ENCODE data around the gene ARHGDIA. TPM values are rescaled to one million over a fixed set of nuclear protein-coding genes. Genes with fewer than 3 reads are reported as not detected.

The ARHGDIA gene
- total and polyA plus RNA-seq, 4 donors = 163 to 422 (median 307) TPM

- 94 to 95% methylated on average over 11 of the region's 11 CpGs for WGBS, 2 donors
- Histone ChIP-seq H3K4me3 (ENCODE audit: low read length in 2 of 2) (no peak overlapping the region), H3K36me3 (ENCODE audit: control insufficient read depth in 1 of 2, insufficient read depth in 2 of 2, low read length in 1 of 2) (peaks cover 0 to 4% of the 10 kb centered on the region in 2 donors), H3K9me3 (ENCODE audit: control insufficient read depth, low read length) (no peaks in the 10 kb centered on the region), H3K27me3 (ENCODE audit: control insufficient read depth in 1 of 2, insufficient read depth in 2 of 2, low read length in 1 of 2) (no peaks in the 10 kb centered on the region), H3K27ac (ENCODE audit: low read depth in 1 of 2, low read length in 2 of 2) (no peak overlapping the region), H3K4me1 (ENCODE audit: control insufficient read depth in 1 of 2, insufficient read depth in 2 of 2, low read length in 2 of 2) (no peaks in the 10 kb centered on the region)
- no peak for ATAC-seq (ENCODE audit: low FRiP score)
- no peak for DNase-seq
- intact Hi-C loops (cut with DNase I) = no loop called here
Measured at GRCh38 chr17:81895400-81895799, 24.3 kb upstream of the ARHGDIA start.

GRCh38 chr17:81891303-81891552 lies 20.1 kb upstream of the ARHGDIA start:
- 0 to 1% methylated on average over 36 to 40 of the region's 40 CpGs for WGBS, 2 donors
- intact Hi-C loops (cut with DNase I) = no loop called here

GRCh38 chr17:81890447-81891302 lies 19.5 kb upstream of the ARHGDIA start:
- Histone ChIP-seq H3K27me3 (ENCODE audit: control insufficient read depth in 1 of 2, insufficient read depth in 2 of 2, low read length in 1 of 2) (no peaks in the 10 kb centered on the region), H3K4me1 (ENCODE audit: control insufficient read depth in 1 of 2, insufficient read depth in 2 of 2, low read length in 2 of 2) (no peaks in the 10 kb centered on the region), H3K27ac (ENCODE audit: low read depth in 1 of 2, low read length in 2 of 2) (peak overlapping the region in 1 of 2 donors; percentile 69), H3K36me3 (ENCODE audit: control insufficient read depth in 1 of 2, insufficient read depth in 2 of 2, low read length in 1 of 2) (peaks cover 0 to 7% of the 10 kb centered on the region in 2 donors), H3K4me3 (ENCODE audit: low read length in 2 of 2) (peak overlapping the region; percentile 94 to 97), H3K9me3 (ENCODE audit: control insufficient read depth, low read length) (no peaks in the 10 kb centered on the region)
- DNase-seq (no peak), ATAC-seq (ENCODE audit: low FRiP score) (no peak)
- intact Hi-C loops (cut with DNase I) = no loop called here
- 9 to 10% methylated on average over 52 to 69 of the region's 69 CpGs for WGBS, 2 donors

More at GRCh38 chr17:81891303-81891552, 20.1 kb upstream of the ARHGDIA start:
- DNase-seq (no peak), ATAC-seq (ENCODE audit: low FRiP score) (no peak)
- H3K27ac ChIP-seq (ENCODE audit: low read depth in 1 of 2, low read length in 2 of 2) = peak overlapping the region in 1 of 2 donors; percentile 69
- no peaks in the 10 kb centered on the region for H3K27me3 ChIP-seq (ENCODE audit: control insufficient read depth in 1 of 2, insufficient read depth in 2 of 2, low read length in 1 of 2)
- peak overlapping the region; percentile 94 to 97 for H3K4me3 ChIP-seq (ENCODE audit: low read length in 2 of 2)
- no peaks in the 10 kb centered on the region for H3K9me3 ChIP-seq (ENCODE audit: control insufficient read depth, low read length)
- H3K36me3 ChIP-seq (ENCODE audit: control insufficient read depth in 1 of 2, insufficient read depth in 2 of 2, low read length in 1 of 2) = peaks cover 0 to 7% of the 10 kb centered on the region in 2 donors
- no peaks in the 10 kb centered on the region for H3K4me1 ChIP-seq (ENCODE audit: control insufficient read depth in 1 of 2, insufficient read depth in 2 of 2, low read length in 2 of 2)

GRCh38 chr17:81889602-81890001 lies 18.5 kb upstream of the ARHGDIA start:
- Histone ChIP-seq H3K4me3 (ENCODE audit: low read length in 2 of 2) (no peak overlapping the region), H3K27me3 (ENCODE audit: control insufficient read depth in 1 of 2, insufficient read depth in 2 of 2, low read length in 1 of 2) (no peaks in the 10 kb centered on the region), H3K36me3 (ENCODE audit: control insufficient read depth in 1 of 2, insufficient read depth in 2 of 2, low read length in 1 of 2) (peaks cover 0 to 7% of the 10 kb centered on the region in 2 donors), H3K9me3 (ENCODE audit: control insufficient read depth, low read length) (no peaks in the 10 kb centered on the region), H3K4me1 (ENCODE audit: control insufficient read depth in 1 of 2, insufficient read depth in 2 of 2, low read length in 2 of 2) (no peaks in the 10 kb centered on the region), H3K27ac (ENCODE audit: low read depth in 1 of 2, low read length in 2 of 2) (no peak overlapping the region)
- no peak for ATAC-seq (ENCODE audit: low FRiP score)
- intact Hi-C loops (cut with DNase I) = no loop called here
- no peak for DNase-seq
- 87 to 89% methylated on average over 9 of the region's 9 CpGs for WGBS, 2 donors

GRCh38 chr17:81888988-81889595 lies 18.0 kb upstream of the ARHGDIA start:
- H3K4me1 ChIP-seq (ENCODE audit: control insufficient read depth in 1 of 2, insufficient read depth in 2 of 2, low read length in 2 of 2) = no peaks in the 10 kb centered on the region
- intact Hi-C loops (cut with DNase I) = no loop called here
- peaks cover 0 to 7% of the 10 kb centered on the region in 2 donors for H3K36me3 ChIP-seq (ENCODE audit: control insufficient read depth in 1 of 2, insufficient read depth in 2 of 2, low read length in 1 of 2)
- DNase-seq = no peak
- WGBS, 2 donors = 92 to 93% methylated on average over 16 of the region's 16 CpGs
- H3K27me3 ChIP-seq (ENCODE audit: control insufficient read depth in 1 of 2, insufficient read depth in 2 of 2, low read length in 1 of 2) = no peaks in the 10 kb centered on the region
- ATAC-seq (ENCODE audit: low FRiP score) = no peak
- no peaks in the 10 kb centered on the region for H3K9me3 ChIP-seq (ENCODE audit: control insufficient read depth, low read length)
- H3K4me3 ChIP-seq (ENCODE audit: low read length in 2 of 2) = no peak overlapping the region
- H3K27ac ChIP-seq (ENCODE audit: low read depth in 1 of 2, low read length in 2 of 2) = no peak overlapping the region

GRCh38 chr17:81888105-81888987 lies 17.2 kb upstream of the ARHGDIA start:
- no peak for ATAC-seq (ENCODE audit: low FRiP score)
- Histone ChIP-seq H3K4me1 (ENCODE audit: control insufficient read depth in 1 of 2, insufficient read depth in 2 of 2, low read length in 2 of 2) (no peaks in the 10 kb centered on the region), H3K27me3 (ENCODE audit: control insufficient read depth in 1 of 2, insufficient read depth in 2 of 2, low read length in 1 of 2) (no peaks in the 10 kb centered on the region), H3K27ac (ENCODE audit: low read depth in 1 of 2, low read length in 2 of 2) (no peak overlapping the region), H3K4me3 (ENCODE audit: low read length in 2 of 2) (no peak overlapping the region), H3K36me3 (ENCODE audit: control insufficient read depth in 1 of 2, insufficient read depth in 2 of 2, low read length in 1 of 2) (peaks cover 0 to 7% of the 10 kb centered on the region in 2 donors), H3K9me3 (ENCODE audit: control insufficient read depth, low read length) (no peaks in the 10 kb centered on the region)
- WGBS, 2 donors = 90 to 92% methylated on average over 44 of the region's 44 CpGs
- intact Hi-C loops (cut with DNase I) = no loop called here
- no peak for DNase-seq

GRCh38 chr17:81885869-81886548 lies 14.9 kb upstream of the ARHGDIA start:
- peaks cover 0 to 7% of the 10 kb centered on the region in 2 donors for H3K36me3 ChIP-seq (ENCODE audit: control insufficient read depth in 1 of 2, insufficient read depth in 2 of 2, low read length in 1 of 2)
- no peak overlapping the region for H3K27ac ChIP-seq (ENCODE audit: low read depth in 1 of 2, low read length in 2 of 2)
- H3K27me3 ChIP-seq (ENCODE audit: control insufficient read depth in 1 of 2, insufficient read depth in 2 of 2, low read length in 1 of 2) = no peaks in the 10 kb centered on the region
- intact Hi-C loops (cut with DNase I) = no loop called here
- WGBS, 2 donors = 76 to 84% methylated on average over 11 of the region's 11 CpGs
- no peaks in the 10 kb centered on the region for H3K4me1 ChIP-seq (ENCODE audit: control insufficient read depth in 1 of 2, insufficient read depth in 2 of 2, low read length in 2 of 2)
- DNase-seq (peak in 1 of 2 donors; percentile 48), ATAC-seq (ENCODE audit: low FRiP score) (no peak)
- no peak overlapping the region for H3K4me3 ChIP-seq (ENCODE audit: low read length in 2 of 2)
- no peaks in the 10 kb centered on the region for H3K9me3 ChIP-seq (ENCODE audit: control insufficient read depth, low read length)

- DNase-seq (no peak), ATAC-seq (ENCODE audit: low FRiP score) (no peak)
- no peaks in the 10 kb centered on the region for H3K4me1 ChIP-seq (ENCODE audit: control insufficient read depth in 1 of 2, insufficient read depth in 2 of 2, low read length in 2 of 2)
- H3K4me3 ChIP-seq (ENCODE audit: low read length in 2 of 2) = no peak overlapping the region
- peaks cover 0 to 7% of the 10 kb centered on the region in 2 donors for H3K36me3 ChIP-seq (ENCODE audit: control insufficient read depth in 1 of 2, insufficient read depth in 2 of 2, low read length in 1 of 2)
- WGBS, 2 donors = 82 to 83% methylated on average over 10 of the region's 10 CpGs
- intact Hi-C loops (cut with DNase I) = no loop called here
- no peaks in the 10 kb centered on the region for H3K9me3 ChIP-seq (ENCODE audit: control insufficient read depth, low read length)
- H3K27me3 ChIP-seq (ENCODE audit: control insufficient read depth in 1 of 2, insufficient read depth in 2 of 2, low read length in 1 of 2) = no peaks in the 10 kb centered on the region
- H3K27ac ChIP-seq (ENCODE audit: low read depth in 1 of 2, low read length in 2 of 2) = no peak overlapping the region
Measured at GRCh38 chr17:81885454-81885853, 14.3 kb upstream of the ARHGDIA start.

All from aorta (tissue), 5 donors.